Ectodermal cell (in vitro differentiated cells): ENCODE results near the gene SUFU.

ENCODE experiments used
- H3K27ac ChIP-seq: 2 replicates; pipeline ENCODE4 v1.7.0; 2013; ENCODE audit warnings: mild to moderate bottlenecking, low read depth, low read length; ENCODE audit not compliant: insufficient read depth, poor library complexity, severe bottlenecking
- H3K27me3 ChIP-seq: 2 replicates; pipeline ENCODE4 v1.7.0; 2013; ENCODE audit warnings: mild to moderate bottlenecking, low read length; ENCODE audit not compliant: insufficient read depth, control insufficient read depth, poor library complexity, severe bottlenecking
- H3K36me3 ChIP-seq: one replicate; pipeline ENCODE4 v1.7.0; 2013; ENCODE audit warnings: low read length; ENCODE audit not compliant: control insufficient read depth, insufficient read depth
- H3K4me1 ChIP-seq: one replicate; pipeline ENCODE4 v1.7.0; 2013; ENCODE audit warnings: low read length; ENCODE audit not compliant: control insufficient read depth, insufficient read depth
- H3K4me3 ChIP-seq: 2 replicates; pipeline ENCODE4 v1.7.0; 2013; ENCODE audit warnings: low read depth, low read length, control low read depth; ENCODE audit not compliant: insufficient read depth
- H3K9me3 ChIP-seq: 2 replicates; pipeline ENCODE4 v1.7.0; 2013; ENCODE audit warnings: mild to moderate bottlenecking, low read length, moderate library complexity; ENCODE audit not compliant: control insufficient read depth
- WGBS, 2 experiments: methylation state at CpG; one replicate each; pipeline ENCODE4 v1.1.7; 2013; ENCODE audit warnings: missing lambda C conversion rate in 2 of 2; 5-methylcytosine and 5-hydroxymethylcytosine counted together

The SUFU gene

GRCh38 chr10:102501201-102502028 lies 2.4 kb upstream of the SUFU start:
- H3K27ac ChIP-seq: no peak overlapping the region

GRCh38 chr10:102502029-102502336 lies 1.8 kb upstream of the SUFU start:
- Histone ChIP-seq H3K9me3 (no peaks in the 10 kb centered on the region), H3K4me1 (peaks cover 13% of the 10 kb centered on the region), H3K27me3 (no peaks in the 10 kb centered on the region), H3K27ac (peak overlapping the region; percentile 76), H3K36me3 (no peaks in the 10 kb centered on the region), H3K4me3 (peak overlapping the region; percentile 74)
- WGBS, 2 experiments: 0 to 1% methylated on average over 19 of the region's 19 CpGs

More at GRCh38 chr10:102501201-102502028, 2.4 kb upstream of the SUFU start:
- Histone ChIP-seq H3K9me3 (no peaks in the 10 kb centered on the region), H3K4me1 (peaks cover 13% of the 10 kb centered on the region), H3K36me3 (no peaks in the 10 kb centered on the region), H3K4me3 (peak overlapping the region; percentile 74), H3K27me3 (no peaks in the 10 kb centered on the region)
- 7 to 9% methylated on average over 23 of the region's 23 CpGs for WGBS, 2 experiments

- no peaks in the 10 kb centered on the region for H3K9me3 ChIP-seq
- no peaks in the 10 kb centered on the region for H3K27me3 ChIP-seq
- no peaks in the 10 kb centered on the region for H3K36me3 ChIP-seq
- WGBS, 2 experiments: 0% methylated on average over 40 to 42 of the region's 42 CpGs
- peak within 1 kb of the TSS; percentile 76 for H3K27ac ChIP-seq
- peaks cover 13% of the 10 kb centered on the region for H3K4me1 ChIP-seq
- peak within 1 kb of the TSS; percentile 88 for H3K4me3 ChIP-seq
These were observed 1.2 kb upstream of the SUFU start, which contains the start of gene ACTR1A for GRCh38 chr10:102502337-102503151. ACTR1A (minus strand) TSS chr10:102502712; CDS start chr10:102502647, 65 bp downstream.

- H3K4me1 ChIP-seq: peaks cover 13% of the 10 kb centered on the region
- WGBS, 2 experiments: 0 to 1% methylated on average over 47 of the region's 47 CpGs
- no peaks in the 10 kb centered on the region for H3K27me3 ChIP-seq
- peak overlapping the region; percentile 84 for H3K27ac ChIP-seq
- no peaks in the 10 kb centered on the region for H3K9me3 ChIP-seq
- peaks cover 4% of the 10 kb centered on the region for H3K36me3 ChIP-seq
- peak overlapping the region; percentile 88 for H3K4me3 ChIP-seq
These were observed 605 bp downstream of the SUFU start for GRCh38 chr10:102504179-102504975.

- Histone ChIP-seq H3K9me3 (no peaks in the 10 kb centered on the region), H3K27ac (no peak overlapping the region), H3K4me3 (peak overlapping the region; percentile 88), H3K27me3 (no peaks in the 10 kb centered on the region), H3K36me3 (peaks cover 5% of the 10 kb centered on the region), H3K4me1 (peaks cover 13% of the 10 kb centered on the region)
- 7 to 12% methylated on average over 5 of the region's 5 CpGs for WGBS, 2 experiments
These were observed 1.2 kb downstream of the SUFU start for GRCh38 chr10:102504976-102505300.

GRCh38 chr10:102505462-102506115 lies 1.8 kb downstream of the SUFU start:
- no peak overlapping the region for H3K27ac ChIP-seq
- peak overlapping the region; percentile 88 for H3K4me3 ChIP-seq
- 78 to 82% methylated on average over 9 to 10 of the region's 10 CpGs for WGBS, 2 experiments
- H3K9me3 ChIP-seq: no peaks in the 10 kb centered on the region
- peaks cover 13% of the 10 kb centered on the region for H3K4me1 ChIP-seq
- peaks cover 5% of the 10 kb centered on the region for H3K36me3 ChIP-seq
- H3K27me3 ChIP-seq: no peaks in the 10 kb centered on the region

GRCh38 chr10:102507521-102507920 lies 3.7 kb downstream of the SUFU start:
- WGBS, 2 experiments: 97 to 98% methylated on average over 3 of the region's 3 CpGs
- Histone ChIP-seq H3K4me1 (peaks cover 9% of the 10 kb centered on the region), H3K27me3 (no peaks in the 10 kb centered on the region), H3K36me3 (peaks cover 12% of the 10 kb centered on the region), H3K9me3 (no peaks in the 10 kb centered on the region), H3K4me3 (no peak overlapping the region), H3K27ac (no peak overlapping the region)

- Histone ChIP-seq H3K4me3 (no peak overlapping the region), H3K27ac (no peak overlapping the region), H3K36me3 (peaks cover 17% of the 10 kb centered on the region), H3K9me3 (no peaks in the 10 kb centered on the region), H3K4me1 (peaks cover 9% of the 10 kb centered on the region), H3K27me3 (no peaks in the 10 kb centered on the region)
- 82 to 85% methylated on average over 1 of the region's 1 CpG for WGBS, 2 experiments
These were observed 4.7 kb downstream of the SUFU start for GRCh38 chr10:102508506-102508905.

- 43 to 47% methylated on average over 2 of the region's 2 CpGs for WGBS, 2 experiments
- H3K4me1 ChIP-seq: peaks cover 9% of the 10 kb centered on the region
- H3K27ac ChIP-seq: no peak overlapping the region
- no peak overlapping the region for H3K4me3 ChIP-seq
- peaks cover 19% of the 10 kb centered on the region for H3K36me3 ChIP-seq
- no peaks in the 10 kb centered on the region for H3K27me3 ChIP-seq
- no peaks in the 10 kb centered on the region for H3K9me3 ChIP-seq
These were observed 5.6 kb downstream of the SUFU start for GRCh38 chr10:102509387-102509786.
